Activated T-cell treated with anti-CD3 and anti-CD28 coated beads, Interleukin-2, amount 50 U/mL, for 24 hours (primary cell): ENCODE results near the gene RGS9.

Source experiments
- DNase-seq: peaks from one replicate; pipeline ENCODE4 v3.0.0-alpha.2; 2020
- H3K27ac Mint-ChIP-seq: 2 replicates; pipeline ENCODE4 v1.8.0; 2020; ENCODE audit warnings: mild to moderate bottlenecking, mixed read lengths
- H3K27me3 Mint-ChIP-seq: 2 replicates; pipeline ENCODE4 v1.8.0; 2020; ENCODE audit warnings: mixed read lengths
- H3K36me3 Mint-ChIP-seq: 2 replicates; pipeline ENCODE4 v1.8.0; 2020; ENCODE audit warnings: low read depth, mixed read lengths
- H3K4me1 Mint-ChIP-seq: 2 replicates; pipeline ENCODE4 v1.8.0; 2020; ENCODE audit warnings: low read depth, mixed read lengths
- H3K4me3 Mint-ChIP-seq: 2 replicates; pipeline ENCODE4 v1.8.0; 2020; ENCODE audit warnings: mild to moderate bottlenecking, moderate library complexity, mixed read lengths
- H3K9me3 Mint-ChIP-seq: 2 replicates; pipeline ENCODE4 v1.8.0; 2020; ENCODE audit warnings: mixed read lengths

Gene RGS9

GRCh38 chr17:65246252-65246651 is 109.1 kb downstream of the RGS9 start:
- Mint-ChIP-seq H3K27me3 (peaks cover 31% of the 10 kb centered on the region), H3K27ac (no peak overlapping the region), H3K4me1 (peaks cover 10% of the 10 kb centered on the region), H3K9me3 (no peaks in the 10 kb centered on the region), H3K36me3 (no peaks in the 10 kb centered on the region), H3K4me3 (no peak overlapping the region)
- DNase-seq = no peak

DNA sequence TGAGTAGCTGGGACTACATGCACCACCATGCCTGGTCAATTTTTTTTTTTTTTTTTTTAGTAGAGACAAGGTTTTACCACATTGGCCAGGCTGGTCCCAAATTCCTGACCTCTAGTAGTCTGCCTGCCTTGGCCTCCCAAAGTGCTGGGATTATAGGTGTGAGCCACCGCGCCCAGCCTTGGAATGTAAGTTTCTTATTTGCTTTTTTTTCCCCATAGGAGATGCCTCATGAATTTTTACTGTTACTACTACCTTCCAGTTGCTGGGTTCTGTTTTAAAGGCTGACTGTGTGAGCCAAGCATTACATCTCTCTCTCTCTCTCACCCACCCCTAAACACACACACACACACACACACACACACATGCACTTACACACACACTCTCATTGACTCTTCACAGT is 112.6 kb downstream of the RGS9 start:
- Mint-ChIP-seq H3K36me3 (no peaks in the 10 kb centered on the region), H3K9me3 (no peaks in the 10 kb centered on the region), H3K27ac (no peak overlapping the region), H3K4me3 (no peak overlapping the region), H3K27me3 (peaks cover 45% of the 10 kb centered on the region), H3K4me1 (no peaks in the 10 kb centered on the region)
- no peak for DNase-seq

- Mint-ChIP-seq H3K36me3 (peaks cover 6% of the 10 kb centered on the region), H3K9me3 (peaks cover 9% of the 10 kb centered on the region), H3K27ac (no peak overlapping the region), H3K27me3 (peaks cover 46% of the 10 kb centered on the region), H3K4me1 (no peaks in the 10 kb centered on the region), H3K4me3 (no peak overlapping the region)
- DNase-seq = no peak
Observed at GRCh38 chr17:65254166-65254565, 117.0 kb downstream of the RGS9 start.

- no peak for DNase-seq
- peaks cover 9% of the 10 kb centered on the region for H3K9me3 Mint-ChIP-seq
- peaks cover 6% of the 10 kb centered on the region for H3K36me3 Mint-ChIP-seq
- no peak overlapping the region for H3K27ac Mint-ChIP-seq
- peaks cover 14% of the 10 kb centered on the region for H3K27me3 Mint-ChIP-seq
- no peak overlapping the region for H3K4me3 Mint-ChIP-seq
- H3K4me1 Mint-ChIP-seq = peaks cover 13% of the 10 kb centered on the region
Observed at GRCh38 chr17:65259281-65259680, 122.1 kb downstream of the RGS9 start.

- peaks cover 12% of the 10 kb centered on the region for H3K27me3 Mint-ChIP-seq
- H3K27ac Mint-ChIP-seq = no peak overlapping the region
- H3K9me3 Mint-ChIP-seq = peaks cover 9% of the 10 kb centered on the region
- H3K4me1 Mint-ChIP-seq = peaks cover 13% of the 10 kb centered on the region
- peaks cover 6% of the 10 kb centered on the region for H3K36me3 Mint-ChIP-seq
- no peak overlapping the region for H3K4me3 Mint-ChIP-seq
- no peak for DNase-seq
Observed at GRCh38 chr17:65259696-65260485, 122.7 kb downstream of the RGS9 start.

DNA sequence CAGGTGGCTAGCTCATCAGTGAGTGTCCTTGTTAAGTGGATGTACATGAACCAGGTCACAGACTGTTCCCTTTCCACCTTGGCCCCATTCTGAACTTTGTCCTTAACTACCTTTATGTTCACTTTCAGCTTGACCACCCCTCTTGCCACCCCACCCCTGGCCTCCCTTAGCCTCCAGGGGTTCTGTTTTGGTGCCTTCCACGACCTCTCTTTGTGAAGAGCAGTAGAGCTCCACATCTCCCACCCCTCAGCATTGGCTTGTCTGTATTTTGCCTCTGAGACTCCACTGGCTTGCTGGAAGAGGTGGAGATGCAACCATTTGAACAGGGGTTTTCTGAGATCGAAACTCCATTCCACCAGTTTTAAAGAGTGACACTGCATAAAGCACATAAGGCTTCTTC is 123.5 kb downstream of the RGS9 start:
- Mint-ChIP-seq H3K27ac (no peak overlapping the region), H3K4me1 (peaks cover 20% of the 10 kb centered on the region), H3K27me3 (peaks cover 12% of the 10 kb centered on the region), H3K36me3 (peaks cover 6% of the 10 kb centered on the region), H3K4me3 (no peak overlapping the region), H3K9me3 (peaks cover 10% of the 10 kb centered on the region)
- DNase-seq = no peak

DNA sequence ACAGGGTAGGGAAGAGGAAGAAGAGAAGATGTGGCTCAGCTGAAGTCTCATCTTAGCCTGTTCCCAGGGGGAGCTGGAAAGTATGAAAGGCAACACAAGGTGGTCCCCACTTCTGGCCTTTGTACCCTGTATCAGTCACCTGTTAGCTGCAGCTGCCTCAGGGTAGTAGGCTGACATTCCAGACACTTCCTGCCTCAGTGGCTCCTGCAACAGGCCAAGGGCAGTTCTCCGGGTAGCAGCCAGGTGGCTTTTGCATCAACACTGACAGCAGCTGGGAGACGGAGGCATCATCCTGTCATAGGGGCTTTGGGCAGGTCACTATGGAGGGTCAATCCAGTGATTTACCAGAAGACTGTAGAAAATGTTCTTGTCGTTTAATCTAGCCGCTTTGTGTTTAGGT is 124.0 kb downstream of the RGS9 start:
- no peak overlapping the region for H3K4me3 Mint-ChIP-seq
- DNase-seq = no peak
- H3K27me3 Mint-ChIP-seq = peaks cover 9% of the 10 kb centered on the region
- peaks cover 10% of the 10 kb centered on the region for H3K9me3 Mint-ChIP-seq
- peaks cover 22% of the 10 kb centered on the region for H3K4me1 Mint-ChIP-seq
- H3K36me3 Mint-ChIP-seq = peaks cover 4% of the 10 kb centered on the region
- no peak overlapping the region for H3K27ac Mint-ChIP-seq

GRCh38 chr17:65261682-65262636 is 124.8 kb downstream of the RGS9 start:
- H3K27ac Mint-ChIP-seq = no peak overlapping the region
- no peaks in the 10 kb centered on the region for H3K36me3 Mint-ChIP-seq
- H3K4me3 Mint-ChIP-seq = no peak overlapping the region
- H3K4me1 Mint-ChIP-seq = peaks cover 22% of the 10 kb centered on the region
- DNase-seq = no peak
- peaks cover 5% of the 10 kb centered on the region for H3K27me3 Mint-ChIP-seq
- H3K9me3 Mint-ChIP-seq = peaks cover 11% of the 10 kb centered on the region

GRCh38 chr17:65265276-65265675 is 128.1 kb downstream of the RGS9 start:
- Mint-ChIP-seq H3K4me1 (peaks cover 22% of the 10 kb centered on the region), H3K36me3 (no peaks in the 10 kb centered on the region), H3K4me3 (no peak overlapping the region), H3K27ac (no peak overlapping the region), H3K9me3 (peaks cover 13% of the 10 kb centered on the region), H3K27me3 (peaks cover 2% of the 10 kb centered on the region)
- DNase-seq = no peak

DNA sequence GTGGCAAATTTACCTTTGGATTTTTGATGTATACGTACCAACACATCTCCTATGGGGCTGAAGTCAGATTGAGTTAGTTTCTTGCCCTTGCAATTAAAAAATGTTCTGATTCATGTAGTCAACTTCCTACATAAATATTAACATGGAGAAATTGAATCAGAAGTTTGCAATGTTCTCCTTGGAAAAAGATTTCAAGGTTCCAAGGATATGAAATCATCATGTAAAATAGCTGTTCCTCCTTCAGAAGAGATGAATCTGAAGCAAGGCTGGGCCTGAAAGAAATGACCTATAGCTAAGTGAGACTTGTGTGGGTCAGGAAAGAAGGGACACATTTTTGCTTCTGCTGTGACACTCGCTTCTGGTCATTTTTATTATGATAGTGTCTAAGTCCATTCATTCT is 131.7 kb downstream of the RGS9 start:
- no peak overlapping the region for H3K4me3 Mint-ChIP-seq
- H3K9me3 Mint-ChIP-seq = peaks cover 13% of the 10 kb centered on the region
- DNase-seq = no peak
- H3K27me3 Mint-ChIP-seq = peaks cover 2% of the 10 kb centered on the region
- no peaks in the 10 kb centered on the region for H3K36me3 Mint-ChIP-seq
- H3K4me1 Mint-ChIP-seq = peaks cover 9% of the 10 kb centered on the region
- H3K27ac Mint-ChIP-seq = no peak overlapping the region

- H3K27me3 Mint-ChIP-seq = peaks cover 2% of the 10 kb centered on the region
- no peaks in the 10 kb centered on the region for H3K36me3 Mint-ChIP-seq
- H3K4me3 Mint-ChIP-seq = no peak overlapping the region
- H3K27ac Mint-ChIP-seq = no peak overlapping the region
- H3K9me3 Mint-ChIP-seq = peaks cover 12% of the 10 kb centered on the region
- H3K4me1 Mint-ChIP-seq = peaks cover 2% of the 10 kb centered on the region
- DNase-seq = no peak
Observed at GRCh38 chr17:65270499-65271253, 133.5 kb downstream of the RGS9 start.

GRCh38 chr17:65271296-65271695 is 134.1 kb downstream of the RGS9 start:
- H3K9me3 Mint-ChIP-seq = peaks cover 6% of the 10 kb centered on the region
- DNase-seq = no peak
- no peaks in the 10 kb centered on the region for H3K36me3 Mint-ChIP-seq
- no peaks in the 10 kb centered on the region for H3K4me1 Mint-ChIP-seq
- H3K27me3 Mint-ChIP-seq = peaks cover 3% of the 10 kb centered on the region
- H3K4me3 Mint-ChIP-seq = no peak overlapping the region
- H3K27ac Mint-ChIP-seq = no peak overlapping the region
